Islet precursor cell (in vitro differentiated cells): ENCODE measurements around the gene TAF1.

ENCODE experiments used
- DNase-seq: peaks from one replicate; pipeline ENCODE4 v3.0.0-alpha.2; 2018

Gene TAF1

GRCh38 chrX:71514367-71515037, 148.3 kb downstream of the TAF1 start:
- DNase-seq, result no peak

- no peak for DNase-seq
Observed at GRCh38 chrX:71515038-71515396, 148.9 kb downstream of the TAF1 start.
